Stimulated activated CD4-positive, alpha-beta T cell treated with anti-CD3 and anti-CD28 coated beads, Interleukin-4, amount 100 ng/mL, for 1 hour (primary cell): ENCODE data around the gene SPECC1.
A peak's percentile ranks its signal among the peaks of the same experiment; 100 is the strongest.
"Not testable (repeated sequence)": the region's sequence is repeated elsewhere in the genome, so short reads cannot be mapped to it uniquely, and the experiment has no call there.

Experiments used
- DNase-seq: peaks from one replicate; pipeline ENCODE4 v3.0.0-alpha.2; 2020

SPECC1 gene

DNA sequence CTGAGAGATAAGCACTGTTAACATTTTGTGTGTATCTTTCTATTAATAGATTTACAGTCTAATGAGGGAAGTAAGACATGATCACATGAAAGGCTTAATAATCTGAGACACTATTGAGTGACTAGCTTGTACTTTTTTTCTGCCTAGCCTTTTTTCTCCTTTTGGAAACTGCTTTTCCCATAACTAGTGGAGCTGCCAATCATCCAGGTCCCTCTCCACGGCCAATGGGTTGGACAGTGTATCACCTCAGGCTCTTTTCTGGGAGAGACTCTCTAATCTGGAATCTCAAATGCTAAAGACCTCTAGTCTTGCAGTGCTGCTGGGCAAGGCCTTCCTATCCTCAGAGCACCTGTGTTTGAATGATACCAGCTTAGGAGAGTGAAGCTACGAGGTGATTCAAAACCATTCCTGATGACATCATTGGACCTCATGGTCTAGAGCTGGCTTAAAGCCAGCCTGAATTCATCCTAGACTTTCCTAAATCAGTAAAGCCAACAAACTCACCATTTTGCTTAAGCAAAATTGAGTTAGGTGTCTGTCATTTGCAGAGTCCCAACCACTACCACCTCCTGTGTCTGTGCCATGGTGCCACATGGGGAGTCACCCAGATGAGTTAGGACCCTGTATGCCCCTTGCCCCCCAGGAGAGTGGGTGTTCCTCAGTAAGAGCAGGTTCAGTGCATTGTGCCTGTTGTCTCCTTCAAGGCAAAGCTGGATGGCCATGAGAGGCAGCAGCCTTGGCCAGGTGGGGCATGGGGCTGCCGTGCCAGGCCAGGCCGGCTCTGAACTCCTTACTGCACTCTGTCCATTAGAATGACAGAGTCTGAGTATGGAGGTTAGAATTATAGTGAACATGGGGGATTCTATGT lies 62.9 kb downstream of the SPECC1 start:
- DNase-seq = no peak

GRCh38 chr17:20072692-20072992 lies 63.5 kb downstream of the SPECC1 start:
- DNase-seq = no peak

- DNase-seq = peak; percentile 10
Measured at GRCh38 chr17:20073055-20073979, 64.2 kb downstream of the SPECC1 start.

- DNase-seq = no peak
Measured at GRCh38 chr17:20074001-20074400, 64.8 kb downstream of the SPECC1 start.

DNA sequence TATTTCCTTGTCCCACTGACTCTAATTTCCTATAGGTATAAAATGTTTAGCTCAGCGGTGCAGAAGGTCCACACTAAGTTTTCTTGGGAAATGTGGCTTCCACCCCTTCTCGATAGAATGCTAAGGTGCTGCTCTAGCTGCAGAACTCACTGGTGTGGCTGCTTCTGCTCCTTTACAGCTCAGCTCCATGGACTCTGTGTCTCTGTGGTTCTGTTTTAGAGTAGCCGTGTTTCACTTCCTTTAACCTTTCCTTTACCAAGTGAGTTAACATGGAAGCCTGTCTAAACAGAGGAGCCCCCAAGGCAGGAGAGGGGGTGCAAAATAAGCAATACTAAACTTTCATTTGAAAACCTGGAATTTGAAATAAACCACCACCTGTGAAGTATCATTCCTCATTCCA lies 65.3 kb downstream of the SPECC1 start:
- no peak for DNase-seq

DNA sequence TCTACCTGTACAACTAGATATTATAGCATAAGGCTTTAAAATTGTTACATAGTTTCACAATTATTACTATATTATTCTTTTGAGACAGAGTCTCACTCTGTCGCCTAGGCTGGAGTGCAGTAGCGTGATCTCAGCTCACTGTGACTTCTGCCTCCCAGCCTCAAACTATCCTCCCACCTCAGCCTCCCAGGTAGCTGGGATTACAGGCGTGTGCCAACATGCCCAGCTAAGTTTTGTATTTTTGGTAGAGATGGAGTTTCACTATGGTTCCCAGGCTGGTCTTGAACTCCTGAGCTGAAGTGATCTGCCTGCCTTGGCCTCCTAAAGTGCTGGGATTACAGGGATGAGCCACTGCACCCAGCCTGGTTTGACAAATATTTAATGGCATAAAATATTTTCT lies 67.0 kb downstream of the SPECC1 start:
- DNase-seq = not testable (repeated sequence)

- no peak for DNase-seq
Measured at GRCh38 chr17:20077978-20078685, 69.0 kb downstream of the SPECC1 start.

GRCh38 chr17:20080513-20080912 lies 71.4 kb downstream of the SPECC1 start:
- DNase-seq = no peak

GRCh38 chr17:20083156-20083859 lies 74.1 kb downstream of the SPECC1 start:
- no peak for DNase-seq

- DNase-seq = no peak
Measured at GRCh38 chr17:20084621-20085282, 75.6 kb downstream of the SPECC1 start.

DNA sequence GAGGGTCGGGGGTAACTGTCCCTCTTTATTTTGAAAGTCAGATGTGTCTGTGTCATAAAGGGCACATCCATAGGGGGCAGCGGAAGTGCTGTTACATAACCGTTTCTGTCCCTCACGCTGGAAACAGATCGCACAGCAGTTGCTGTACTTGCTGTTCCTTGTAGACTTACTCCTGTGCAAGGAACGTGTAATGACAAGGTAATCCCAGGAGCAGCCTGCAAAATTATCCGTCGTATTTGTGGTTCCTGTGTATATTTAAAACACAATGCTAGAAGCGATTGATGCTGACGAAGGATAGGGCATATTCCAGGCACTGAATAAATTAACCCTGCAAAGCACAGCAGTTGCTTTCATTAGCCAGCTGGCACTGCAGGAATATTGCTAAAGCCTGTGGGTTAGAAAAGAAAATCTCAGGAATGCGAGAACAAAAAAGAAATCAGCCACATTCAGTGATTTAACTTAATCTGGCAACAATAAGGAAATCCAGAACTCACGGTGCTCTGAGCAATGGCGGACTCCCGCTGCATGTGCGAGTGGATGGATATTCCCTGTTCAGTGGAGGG lies 76.2 kb downstream of the SPECC1 start:
- DNase-seq = no peak

DNA sequence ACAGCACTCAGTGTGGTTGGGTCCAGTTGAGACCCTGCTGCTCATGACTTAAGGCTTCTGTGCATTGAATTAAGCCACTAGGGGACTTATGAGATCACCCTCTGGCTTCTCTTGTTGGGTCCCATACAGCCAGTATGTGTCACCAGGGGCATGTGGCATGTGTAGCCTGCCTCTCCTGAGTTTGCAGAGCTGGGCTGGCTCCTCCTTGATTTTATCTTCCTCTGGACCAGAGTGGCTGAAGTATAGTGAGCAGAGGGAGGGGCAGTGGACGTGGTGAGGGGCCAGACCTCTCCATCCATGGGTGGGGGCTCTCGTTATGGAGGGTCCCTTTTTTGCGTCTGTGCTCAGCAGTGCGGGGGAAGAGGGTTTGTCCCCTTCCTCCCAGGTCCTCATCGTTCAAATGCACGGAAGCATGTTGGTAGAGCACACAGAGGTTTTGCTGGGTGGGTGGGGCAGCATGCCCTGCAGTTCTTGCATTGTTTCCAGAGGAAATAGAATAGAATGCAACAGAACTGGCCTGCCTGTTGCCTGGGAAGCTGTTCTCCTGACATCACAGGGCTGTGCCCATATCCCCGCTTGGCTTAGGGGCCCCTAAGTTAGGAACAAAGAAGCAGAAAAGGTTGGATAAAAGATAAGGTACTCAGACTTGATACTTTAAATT lies 77.4 kb downstream of the SPECC1 start:
- no peak for DNase-seq

- DNase-seq = no peak
Measured at GRCh38 chr17:20087538-20088250, 78.5 kb downstream of the SPECC1 start.

GRCh38 chr17:20089756-20090547 lies 80.8 kb downstream of the SPECC1 start:
- no peak for DNase-seq

DNA sequence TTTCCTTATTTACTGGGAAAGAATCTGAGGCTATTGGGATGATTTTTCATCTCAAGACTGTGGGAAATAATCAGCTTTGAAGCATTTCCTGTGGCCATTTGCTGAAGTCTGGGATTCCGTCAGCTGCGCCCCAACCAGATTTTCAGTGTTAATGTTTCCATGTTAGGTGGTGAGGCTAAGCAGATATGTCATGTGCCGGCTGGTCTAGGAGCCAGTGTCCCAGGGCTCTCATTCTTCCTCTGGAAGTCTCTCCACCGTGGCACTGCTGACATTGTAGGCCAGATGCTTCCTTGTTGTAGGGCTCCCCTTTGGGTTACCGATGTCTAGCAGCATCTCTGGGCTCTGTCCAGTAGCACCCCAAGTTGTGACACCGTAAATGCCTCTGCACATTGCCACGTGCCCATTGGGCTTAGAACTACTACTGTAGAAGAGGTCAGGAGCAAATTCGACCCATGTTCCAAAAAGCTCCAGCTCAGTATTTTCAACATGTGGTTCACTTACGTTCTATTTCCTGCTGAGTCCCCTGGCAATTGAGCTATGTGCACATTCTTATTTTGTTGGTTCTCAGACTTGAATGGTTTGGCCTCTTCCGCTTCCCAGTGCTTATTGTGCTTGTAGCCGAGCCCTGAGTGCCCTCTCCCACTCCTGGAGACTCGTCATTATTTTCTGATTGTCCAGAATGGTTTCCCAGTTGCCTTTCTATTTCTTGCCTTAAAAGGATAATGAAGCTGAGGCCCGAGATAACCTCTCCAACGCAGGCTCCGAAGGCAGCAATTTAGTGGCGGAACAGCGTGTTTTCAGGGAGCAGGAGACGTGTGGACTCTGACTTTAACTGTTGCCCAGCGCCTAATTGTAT lies 82.2 kb downstream of the SPECC1 start:
- no peak for DNase-seq

DNA sequence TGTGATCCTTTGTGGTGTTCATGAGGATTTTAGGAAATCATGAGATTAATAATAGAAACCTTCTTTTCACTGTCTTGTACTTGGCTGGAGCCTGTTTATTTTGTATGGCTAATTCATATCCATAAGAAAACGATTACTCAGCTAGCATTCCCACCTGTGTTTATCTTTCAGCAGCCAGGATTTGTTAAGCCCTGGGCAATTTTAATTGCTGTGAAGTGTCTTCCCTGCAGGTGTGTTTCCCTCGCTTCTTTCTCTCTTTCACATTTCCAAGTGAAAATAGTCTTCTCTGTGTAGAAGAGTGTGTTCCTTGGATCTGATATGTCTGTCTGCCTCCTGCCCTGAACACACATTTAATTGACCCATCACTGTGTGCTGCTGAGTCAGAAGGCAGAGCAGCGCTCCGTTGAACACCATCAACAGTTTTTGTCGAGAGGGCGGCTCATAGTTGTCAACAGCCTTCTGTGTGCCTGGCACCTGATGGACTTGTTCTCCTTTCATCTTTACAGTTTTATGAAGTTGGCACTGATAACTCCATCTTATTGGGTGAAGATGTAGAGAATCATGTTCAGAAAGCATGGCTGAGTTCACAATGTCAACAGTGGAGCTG lies 83.2 kb downstream of the SPECC1 start:
- no peak for DNase-seq

GRCh38 chr17:20092973-20093626 lies 83.9 kb downstream of the SPECC1 start:
- DNase-seq = no peak

DNA sequence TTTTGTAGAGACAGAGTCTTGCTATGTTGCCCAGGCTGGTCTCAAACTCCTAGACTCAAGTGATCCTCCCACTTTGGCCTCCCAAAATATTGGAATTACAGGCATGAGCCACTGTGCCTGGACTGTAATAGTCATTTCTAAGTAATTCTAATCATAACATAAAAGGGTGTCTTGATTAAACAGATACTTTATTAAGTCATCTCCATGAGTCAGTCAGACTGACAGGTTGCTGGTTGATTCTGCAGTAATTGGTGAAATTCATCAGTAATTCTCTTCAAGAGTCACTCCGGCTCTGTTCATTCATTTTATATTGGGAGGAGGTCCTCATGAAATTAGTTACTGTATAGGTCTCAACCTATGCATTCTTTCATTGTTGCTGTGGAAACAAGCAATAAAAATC lies 85.6 kb downstream of the SPECC1 start:
- no peak for DNase-seq
